ENCODE measurements around the gene CHAT.

Gene CHAT

GRCh38 chr10:49612513-49613164 is 1.2 kb upstream of the CHAT start:
- peak; percentile 77 for DNase-seq (ENCODE audit: low spot score)

GRCh38 chr10:49613165-49613881 is 514 bp upstream of the CHAT start:
- peak; percentile 49 for DNase-seq (ENCODE audit: low spot score)

- no peak for DNase-seq (ENCODE audit: low spot score)
Observed at GRCh38 chr10:49614242-49615198, 683 bp downstream of the CHAT start.

GRCh38 chr10:49615213-49615612 is 1.4 kb downstream of the CHAT start:
- DNase-seq (ENCODE audit: low spot score) = no peak

- no peak for DNase-seq (ENCODE audit: low spot score)
Observed at GRCh38 chr10:49615721-49616120, 1.9 kb downstream of the CHAT start.

GRCh38 chr10:49616421-49617101 is 2.7 kb downstream of the CHAT start:
- DNase-seq (ENCODE audit: low spot score) = no peak

GRCh38 chr10:49617121-49618020 is 3.5 kb downstream of the CHAT start:
- DNase-seq (ENCODE audit: low spot score) = no peak

- no peak for DNase-seq (ENCODE audit: low spot score)
Observed at GRCh38 chr10:49618821-49619220, 5.0 kb downstream of the CHAT start.

- no peak for DNase-seq (ENCODE audit: low spot score)
Observed at GRCh38 chr10:49619613-49620012, 5.8 kb downstream of the CHAT start.

GRCh38 chr10:49620286-49620810 is 6.5 kb downstream of the CHAT start:
- DNase-seq (ENCODE audit: low spot score) = no peak

- no peak for DNase-seq (ENCODE audit: low spot score)
Observed at GRCh38 chr10:49620841-49621378, 7.1 kb downstream of the CHAT start.

GRCh38 chr10:49621561-49621960 is 7.7 kb downstream of the CHAT start:
- DNase-seq (ENCODE audit: low spot score) = no peak

- DNase-seq (ENCODE audit: low spot score) = no peak
Observed at GRCh38 chr10:49622426-49623425, 8.9 kb downstream of the CHAT start.

- DNase-seq (ENCODE audit: low spot score) = no peak
Observed at GRCh38 chr10:49624629-49625028, 10.8 kb downstream of the CHAT start.

- DNase-seq (ENCODE audit: low spot score) = no peak
Observed at GRCh38 chr10:49625411-49625810, 11.6 kb downstream of the CHAT start.

GRCh38 chr10:49627038-49627437 is 13.2 kb downstream of the CHAT start:
- no peak for DNase-seq (ENCODE audit: low spot score)

GRCh38 chr10:49627644-49628247 is 13.9 kb downstream of the CHAT start:
- DNase-seq (ENCODE audit: low spot score) = no peak

- no peak for DNase-seq (ENCODE audit: low spot score)
Observed at GRCh38 chr10:49628599-49628998, 14.8 kb downstream of the CHAT start.

- no peak for DNase-seq (ENCODE audit: low spot score)
Observed at GRCh38 chr10:49629431-49629881, 15.6 kb downstream of the CHAT start.
